ENCODE results near the gene TNFRSF21.

GRCh38 chr6:47336334-47336733, 26.6 kb upstream of the TNFRSF21 start:
- TF ChIP-seq CTCF (conservative IDR thresholded peaks at IDR 0.05; ENCODE audit: low read depth, low read length) (no peak), EZH2 (IDR thresholded peaks at IDR 0.05; ENCODE audit: low read length, unreplicated experiment) (no peak), EZH2phosphoT487 (IDR thresholded peaks at IDR 0.05; ENCODE audit: borderline replicate concordance, low read length) (no peak)
